HCT116 (cell line): Measurements from ENCODE around the gene PPIL4. TPM values are rescaled to one million over a fixed set of nuclear protein-coding genes. Genes with fewer than 3 reads are reported as not detected.

Experiments
- ATAC-seq: fragments of 200-7000 bp; cut with Tn5 transposase; 2 replicates; pipeline ENCODE4 v1.9.1; 2020; ENCODE audit warnings: mild to moderate bottlenecking, moderate library complexity
- BruUV-seq: library from RNA; stranded (reverse); fragments of 400-500 nt; replicated peaks from 2 replicates; lab custom pipeline; 2021; lab: Mats Ljungman, UMichigan
- CTCF ChIA-PET: fragments of 300-600 bp; sonication (Branson Sonifier 250); formaldehyde crosslinking; loops from one replicate; lab custom pipeline; 2021; ENCODE audit warnings: antibody characterized with exemption; lab: Charles Lee
- POLR2A ChIA-PET: fragments of 300-600, 350-600 bp; sonication (Branson Sonifier 250); formaldehyde crosslinking; loops from one replicate; lab custom pipeline; 2021; ENCODE audit warnings: antibody characterized with exemption; lab: Charles Lee
- RAD21 ChIA-PET, 2 experiments: fragments of 300-600 bp; sonication (Branson Sonifier 250); formaldehyde crosslinking; loops; one replicate each; lab custom pipeline; 2023; ENCODE audit warnings: low total read pairs in 2 of 2; ENCODE audit not compliant: uncharacterized antibody in 2 of 2, unreplicated experiment in 2 of 2, low non-redundant PET in 1 of 2; lab: Charles Lee
- DNase-seq: peaks from one replicate; pipeline ENCODE4 v3.0.0-alpha.2; 2010; ENCODE audit warnings: low read depth, low spot score
- H2AFZ ChIP-seq: fragments of 200-600 bp; shearing (Covaris generic), sonication (generic); 2 replicates; pipeline ENCODE4 v1.6.1; 2017; ENCODE audit warnings: low read depth, mixed run types, mixed read lengths, antibody characterized with exemption, low read length; ENCODE audit not compliant: poor library complexity, severe bottlenecking
- H3K27ac ChIP-seq: 2 replicates; pipeline ENCODE4 v1.5.1; 2012; ENCODE audit warnings: low read depth, low read length
- H3K27me3 ChIP-seq: fragments of 200-600 bp; sonication (generic); 2 replicates; pipeline ENCODE4 v1.6.1; 2016; ENCODE audit warnings: mixed run types, low read length, mixed read lengths; ENCODE audit not compliant: insufficient read depth
- H3K36me3 ChIP-seq, 2 experiments: fragments of 200-500 bp in 1 of 2; fragments of 200-600 bp in 1 of 2; sonication (Bioruptor generic) in 1 of 2; sonication (generic) in 1 of 2; 2 replicates each; pipeline versions ENCODE4 v1.5.1 to v1.6.1; 2014 to 2016; ENCODE audit warnings: low read length in 2 of 2, inconsistent platforms in 1 of 2, mixed read lengths in 1 of 2, mixed run types in 1 of 2; ENCODE audit not compliant: insufficient read depth in 2 of 2, control insufficient read depth in 1 of 2
- H3K4me1 ChIP-seq, 2 experiments: fragments of 200-600 bp in 1 of 2; sonication (generic) in 1 of 2; 2 replicates each; pipeline versions ENCODE4 v1.5.1 to v1.6.1; 2012 to 2017; ENCODE audit warnings: low read length in 2 of 2, inconsistent platforms in 1 of 2, mild to moderate bottlenecking in 1 of 2, mixed read lengths in 1 of 2, mixed run types in 1 of 2, moderate library complexity in 1 of 2; ENCODE audit not compliant: insufficient read depth in 2 of 2, control insufficient read depth in 1 of 2
- H3K4me2 ChIP-seq: fragments of 200-600 bp; sonication (generic); 2 replicates; pipeline ENCODE4 v1.6.1; 2017; ENCODE audit warnings: mixed run types, low read length, mixed read lengths
- H3K4me3 ChIP-seq, 2 experiments: fragments of 200-600 bp in 1 of 2; sonication (generic) in 1 of 2; replicated peaks in 1 of 2; 2 replicates each; pipeline ENCODE4 v1.5.1; 2011 to 2016; ENCODE audit warnings: low read length in 2 of 2, control low read depth in 1 of 2, low read depth in 1 of 2, mild to moderate bottlenecking in 1 of 2, mixed read lengths in 1 of 2, mixed run types in 1 of 2
- H3K79me2 ChIP-seq: fragments of 200-600 bp; sonication (generic); 2 replicates; pipeline ENCODE4 v1.6.1; 2017; ENCODE audit warnings: mild to moderate bottlenecking, mixed run types, low read length, moderate library complexity, mixed read lengths; ENCODE audit not compliant: insufficient read depth
- H3K9ac ChIP-seq: fragments of 200-600 bp; sonication (generic); 2 replicates; pipeline ENCODE4 v1.6.1; 2016; ENCODE audit warnings: low read length, mixed read lengths
- H3K9me2 ChIP-seq: fragments of 200-600 bp; sonication (generic), shearing (Covaris generic); 2 replicates; pipeline ENCODE4 v1.6.1; 2017; ENCODE audit warnings: mixed run types, mild to moderate bottlenecking, moderate library complexity; ENCODE audit not compliant: insufficient read depth
- H3K9me3 ChIP-seq, 2 experiments: fragments of 200-500 bp in 1 of 2; fragments of 200-600 bp in 1 of 2; sonication (Bioruptor generic) in 1 of 2; sonication (generic) in 1 of 2; 2 replicates each; pipeline ENCODE4 v1.6.1; 2014 to 2017; ENCODE audit warnings: low read length in 2 of 2, mixed read lengths in 2 of 2, inconsistent platforms in 1 of 2, low read depth in 1 of 2, mild to moderate bottlenecking in 1 of 2, mixed run types in 1 of 2, moderate library complexity in 1 of 2; ENCODE audit not compliant: control insufficient read depth in 1 of 2, insufficient read depth in 1 of 2
- H4K20me1 ChIP-seq: fragments of 200-600 bp; sonication (generic), shearing (Covaris generic); 2 replicates; pipeline ENCODE4 v1.6.1; 2017; ENCODE audit warnings: mixed run types, mild to moderate bottlenecking, moderate library complexity; ENCODE audit not compliant: insufficient read depth
- CEBPB ChIP-seq: IDR thresholded peaks from 2 replicates; pipeline ENCODE4 v1.6.1; 2012; ENCODE audit warnings: low read depth
- EGR1 ChIP-seq: IDR thresholded peaks from 2 replicates; pipeline ENCODE4 v1.6.1; 2012; ENCODE audit warnings: low read depth
- ELF1 ChIP-seq: IDR thresholded peaks from 2 replicates; pipeline ENCODE4 v1.6.1; 2012; ENCODE audit warnings: low read depth, borderline replicate concordance
- EZH2phosphoT487 ChIP-seq: fragments of 200-600 bp; IDR thresholded peaks from 2 replicates; pipeline ENCODE4 v1.6.1; 2018; ENCODE audit warnings: antibody characterized with exemption, borderline replicate concordance
- FOSL1 ChIP-seq: IDR thresholded peaks from 2 replicates; pipeline ENCODE4 v1.6.1; 2012; ENCODE audit warnings: low read depth
- MAX ChIP-seq: IDR thresholded peaks from 2 replicates; pipeline ENCODE4 v1.6.1; 2012
- POLR2A ChIP-seq: IDR thresholded peaks from 2 replicates; pipeline ENCODE4 v1.7.0; 2011; ENCODE audit warnings: borderline replicate concordance; ENCODE audit not compliant: insufficient read depth, insufficient read length; ENCODE audit errors: extremely low read depth
- POLR2AphosphoS5 ChIP-seq: IDR thresholded peaks from 2 replicates; pipeline ENCODE4 v1.6.1; 2011; ENCODE audit warnings: mild to moderate bottlenecking, low read depth, low read length, moderate library complexity
- REST ChIP-seq: IDR thresholded peaks from 2 replicates; pipeline ENCODE4 v1.6.1; 2012; ENCODE audit warnings: low read depth
- SP1 ChIP-seq: IDR thresholded peaks from 2 replicates; pipeline ENCODE4 v1.6.1; 2012; ENCODE audit warnings: low read depth
- SRF ChIP-seq: IDR thresholded peaks from 2 replicates; pipeline ENCODE4 v1.6.1; 2012; ENCODE audit warnings: low read depth
- TCF7L2 ChIP-seq: IDR thresholded peaks from 2 replicates; pipeline ENCODE4 v1.7.0; 2011; ENCODE audit warnings: borderline replicate concordance, inconsistent platforms; ENCODE audit not compliant: insufficient read depth, insufficient read length; ENCODE audit errors: extremely low read depth
- ZFX ChIP-seq: fragments of 450-650 bp; IDR thresholded peaks from 2 replicates; pipeline ENCODE4 v1.6.1; 2017
- intact Hi-C: fragments of 100-400 bp; cut with micrococcal nuclease; formaldehyde crosslinking; loops from 2 replicates; pipeline ENCODE4 v1.10.0; 2022
- total RNA-seq: library from RNA; stranded (reverse); gene quantifications from one replicate; pipeline ENCODE4 v1.2.1, GENCODE V29; 2021; ENCODE audit not compliant: unreplicated experiment
- TF ChIP-seq, protein P1 (sequence below), 3 experiments: fragments of 200-600 bp in 1 of 3; sonication (generic) in 1 of 3; IDR thresholded peaks in 2 of 3; conservative IDR thresholded peaks in 1 of 3; 2 replicates each; pipeline ENCODE4 v1.5.1; 2012 to 2017; ENCODE audit warnings: low read depth in 2 of 3, low read length in 2 of 3, antibody characterized with exemption in 1 of 3, borderline replicate concordance in 1 of 3, control low read depth in 1 of 3, mild to moderate bottlenecking in 1 of 3, mixed read lengths in 1 of 3, mixed run types in 1 of 3, moderate library complexity in 1 of 3; ENCODE audit not compliant: insufficient read depth in 1 of 3

The PPIL4 gene
- total RNA-seq, 1 experiment from 2014 or later: 31.0 TPM

GRCh38 chr6:149477544-149477943 is 68.3 kb downstream of the PPIL4 start (continued):
- TF ChIP-seq REST: no peak
- TF ChIP-seq POLR2A: no peak
- no peak for TF ChIP-seq MAX
- TF ChIP-seq SP1: no peak
- TF ChIP-seq FOSL1: no peak

- H3K4me3 ChIP-seq: no peak overlapping the region
- no peaks in the 10 kb centered on the region for H3K9me2 ChIP-seq
- H2AFZ ChIP-seq: no peak overlapping the region
- no peak overlapping the region for H3K4me2 ChIP-seq
- H3K4me1 ChIP-seq: peaks cover 0 to 6% of the 10 kb centered on the region in 2 experiments; a peak in 2 of 4 replicates
- H3K79me2 ChIP-seq: no peaks in the 10 kb centered on the region
- H4K20me1 ChIP-seq: no peaks in the 10 kb centered on the region
- H3K27ac ChIP-seq: no peak overlapping the region
- intact Hi-C loops: no loop called here
- no peaks in the 10 kb centered on the region for H3K9me3 ChIP-seq
- no peaks in the 10 kb centered on the region for H3K27me3 ChIP-seq
- ChIA-PET CTCF (no interaction called here), POLR2A (no interaction called here), RAD21 (no interaction called here)
- DNase-seq: no peak
- BruUV-seq: no TSS peak
- no peak for ATAC-seq
- H3K36me3 ChIP-seq: no peaks in the 10 kb centered on the region
- H3K9ac ChIP-seq: no peak overlapping the region
- TF ChIP-seq REST (no peak), EZH2phosphoT487 (no peak), SRF (no peak), CEBPB (no peak), EGR1 (no peak), POLR2A (no peak), POLR2AphosphoS5 (no peak), TCF7L2 (no peak), ZFX (no peak), FOSL1 (no peak), ELF1 (no peak)
- TF ChIP-seq, protein P1, sequence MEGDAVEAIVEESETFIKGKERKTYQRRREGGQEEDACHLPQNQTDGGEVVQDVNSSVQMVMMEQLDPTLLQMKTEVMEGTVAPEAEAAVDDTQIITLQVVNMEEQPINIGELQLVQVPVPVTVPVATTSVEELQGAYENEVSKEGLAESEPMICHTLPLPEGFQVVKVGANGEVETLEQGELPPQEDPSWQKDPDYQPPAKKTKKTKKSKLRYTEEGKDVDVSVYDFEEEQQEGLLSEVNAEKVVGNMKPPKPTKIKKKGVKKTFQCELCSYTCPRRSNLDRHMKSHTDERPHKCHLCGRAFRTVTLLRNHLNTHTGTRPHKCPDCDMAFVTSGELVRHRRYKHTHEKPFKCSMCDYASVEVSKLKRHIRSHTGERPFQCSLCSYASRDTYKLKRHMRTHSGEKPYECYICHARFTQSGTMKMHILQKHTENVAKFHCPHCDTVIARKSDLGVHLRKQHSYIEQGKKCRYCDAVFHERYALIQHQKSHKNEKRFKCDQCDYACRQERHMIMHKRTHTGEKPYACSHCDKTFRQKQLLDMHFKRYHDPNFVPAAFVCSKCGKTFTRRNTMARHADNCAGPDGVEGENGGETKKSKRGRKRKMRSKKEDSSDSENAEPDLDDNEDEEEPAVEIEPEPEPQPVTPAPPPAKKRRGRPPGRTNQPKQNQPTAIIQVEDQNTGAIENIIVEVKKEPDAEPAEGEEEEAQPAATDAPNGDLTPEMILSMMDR (IDR thresholded peaks at IDR 0.05 in 2 of 3, conservative IDR thresholded peaks at IDR 0.05 in 1 of 3; ENCODE audit: borderline replicate concordance in 1 of 3, insufficient read depth in 1 of 3, low read depth in 2 of 3, low read length in 2 of 3): no peak
These were observed 68.9 kb downstream of the PPIL4 start for GRCh38 chr6:149476789-149477455.
